Measurements from ENCODE around the gene PARD6B. TPM values are rescaled to one million over a fixed set of nuclear protein-coding genes. Genes with fewer than 3 reads are reported as not detected.

Gene PARD6B
- total RNA-seq, 1 experiment from 2014 or later = 41.3 TPM

DNA sequence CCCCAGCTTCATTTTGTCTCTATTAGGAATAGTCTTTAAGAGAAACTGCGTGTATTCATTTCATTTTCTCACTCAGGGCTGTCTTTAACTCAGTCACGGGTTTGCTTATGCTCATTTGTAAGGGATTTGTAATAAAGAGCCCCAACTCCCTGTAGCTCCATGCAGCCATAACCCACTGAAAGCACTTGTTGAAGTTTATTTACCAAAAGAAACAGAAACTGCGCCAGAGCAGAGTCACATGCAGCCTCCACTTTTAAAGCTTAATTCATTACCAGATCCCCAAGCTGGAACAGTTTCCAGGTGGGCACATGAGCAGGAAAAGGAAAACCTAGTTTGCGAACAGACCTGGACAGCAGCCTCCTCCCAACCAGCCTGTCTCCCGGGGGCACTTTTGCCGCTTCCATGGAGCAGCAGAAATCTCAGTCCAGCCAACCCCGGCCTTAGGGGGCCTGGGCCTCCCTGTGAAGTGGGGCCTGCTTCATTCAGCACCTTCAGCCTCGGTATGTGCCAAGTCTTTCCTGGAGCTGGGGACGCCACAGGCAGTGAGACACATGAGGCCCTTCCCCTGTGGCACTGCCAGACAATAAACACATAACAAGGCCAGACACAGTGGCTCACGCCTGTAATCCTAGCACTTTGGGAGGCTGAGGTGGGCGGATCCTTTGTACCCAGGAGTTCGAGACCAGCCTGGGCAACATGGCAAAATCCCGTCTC, 68.0 kb downstream of the PARD6B start:
- Histone ChIP-seq H3K4me2 (ENCODE audit: low read length) (no peak overlapping the region), H3K27ac (ENCODE audit: low read depth, low read length) (no peak overlapping the region), H4K20me1 (ENCODE audit: insufficient read depth) (no peaks in the 10 kb centered on the region), H3K9me2 (ENCODE audit: insufficient read depth) (no peaks in the 10 kb centered on the region), H3K36me3 (ENCODE audit: control insufficient read depth in 1 of 2, insufficient read depth in 2 of 2, low read length in 2 of 2) (no peaks in the 10 kb centered on the region), H3K27me3 (ENCODE audit: insufficient read depth, low read length) (no peaks in the 10 kb centered on the region), H3K79me2 (ENCODE audit: insufficient read depth, low read length) (no peaks in the 10 kb centered on the region), H3K4me1 (ENCODE audit: control insufficient read depth in 1 of 2, insufficient read depth in 2 of 2, low read length in 2 of 2) (peaks cover 2 to 9% of the 10 kb centered on the region in 2 experiments; a peak in 3 of 4 replicates), H2AFZ (ENCODE audit: low read depth, low read length, poor library complexity, severe bottlenecking) (no peak overlapping the region), H3K9me3 (ENCODE audit: control insufficient read depth in 1 of 2, insufficient read depth in 1 of 2, low read depth in 1 of 2, low read length in 2 of 2) (no peaks in the 10 kb centered on the region), H3K9ac (ENCODE audit: low read length) (no peak overlapping the region), H3K4me3 (replicated peaks in 1 of 2; ENCODE audit: low read depth in 1 of 2, low read length in 2 of 2) (no peak overlapping the region)
- DNase-seq (ENCODE audit: low read depth, low spot score) (no peak), ATAC-seq (no peak)
- ChIA-PET RAD21 (ENCODE audit: low non-redundant PET in 1 of 2, low total read pairs in 2 of 2, uncharacterized antibody in 2 of 2, unreplicated experiment in 2 of 2) (no interaction called here), CTCF (no interaction called here), POLR2A (interaction anchor here (0.6 kb wide), 1 partner anchor 508 kb away, joined by 3 read pairs; no protein-coding TSS in a partner anchor)
- intact Hi-C loops (cut with micrococcal nuclease) = no loop called here
- BruUV-seq (replicated peaks) = no TSS peak
- TF ChIP-seq YY1 (IDR thresholded peaks at IDR 0.05; ENCODE audit: extremely low read depth, insufficient replicate concordance, low read depth, low read length) (no peak), CEBPB (IDR thresholded peaks at IDR 0.05; ENCODE audit: low read depth) (no peak), JUND (IDR thresholded peaks at IDR 0.05) (no peak), ELF1 (IDR thresholded peaks at IDR 0.05; ENCODE audit: borderline replicate concordance, low read depth) (no peak), FOSL1 (IDR thresholded peaks at IDR 0.05; ENCODE audit: low read depth) (no peak), SP1 (IDR thresholded peaks at IDR 0.05; ENCODE audit: low read depth) (no peak), SIN3A (IDR thresholded peaks at IDR 0.05; ENCODE audit: low read depth) (no peak), SRF (IDR thresholded peaks at IDR 0.05; ENCODE audit: low read depth) (no peak), RAD21 (IDR thresholded peaks at IDR 0.05; ENCODE audit: low read depth) (no peak), TCF7L2 (IDR thresholded peaks at IDR 0.05; ENCODE audit: borderline replicate concordance, extremely low read depth, insufficient read depth, insufficient read length) (no peak)
- TF ChIP-seq, protein P1, sequence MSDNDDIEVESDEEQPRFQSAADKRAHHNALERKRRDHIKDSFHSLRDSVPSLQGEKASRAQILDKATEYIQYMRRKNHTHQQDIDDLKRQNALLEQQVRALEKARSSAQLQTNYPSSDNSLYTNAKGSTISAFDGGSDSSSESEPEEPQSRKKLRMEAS (IDR thresholded peaks at IDR 0.05) = no peak
- TF ChIP-seq, protein P2, sequence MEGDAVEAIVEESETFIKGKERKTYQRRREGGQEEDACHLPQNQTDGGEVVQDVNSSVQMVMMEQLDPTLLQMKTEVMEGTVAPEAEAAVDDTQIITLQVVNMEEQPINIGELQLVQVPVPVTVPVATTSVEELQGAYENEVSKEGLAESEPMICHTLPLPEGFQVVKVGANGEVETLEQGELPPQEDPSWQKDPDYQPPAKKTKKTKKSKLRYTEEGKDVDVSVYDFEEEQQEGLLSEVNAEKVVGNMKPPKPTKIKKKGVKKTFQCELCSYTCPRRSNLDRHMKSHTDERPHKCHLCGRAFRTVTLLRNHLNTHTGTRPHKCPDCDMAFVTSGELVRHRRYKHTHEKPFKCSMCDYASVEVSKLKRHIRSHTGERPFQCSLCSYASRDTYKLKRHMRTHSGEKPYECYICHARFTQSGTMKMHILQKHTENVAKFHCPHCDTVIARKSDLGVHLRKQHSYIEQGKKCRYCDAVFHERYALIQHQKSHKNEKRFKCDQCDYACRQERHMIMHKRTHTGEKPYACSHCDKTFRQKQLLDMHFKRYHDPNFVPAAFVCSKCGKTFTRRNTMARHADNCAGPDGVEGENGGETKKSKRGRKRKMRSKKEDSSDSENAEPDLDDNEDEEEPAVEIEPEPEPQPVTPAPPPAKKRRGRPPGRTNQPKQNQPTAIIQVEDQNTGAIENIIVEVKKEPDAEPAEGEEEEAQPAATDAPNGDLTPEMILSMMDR (IDR thresholded peaks at IDR 0.05 in 2 of 3, conservative IDR thresholded peaks at IDR 0.05 in 1 of 3; ENCODE audit: borderline replicate concordance in 1 of 3, insufficient read depth in 1 of 3, low read depth in 2 of 3, low read length in 2 of 3) = no peak
- TF ChIP-seq, protein P3, sequence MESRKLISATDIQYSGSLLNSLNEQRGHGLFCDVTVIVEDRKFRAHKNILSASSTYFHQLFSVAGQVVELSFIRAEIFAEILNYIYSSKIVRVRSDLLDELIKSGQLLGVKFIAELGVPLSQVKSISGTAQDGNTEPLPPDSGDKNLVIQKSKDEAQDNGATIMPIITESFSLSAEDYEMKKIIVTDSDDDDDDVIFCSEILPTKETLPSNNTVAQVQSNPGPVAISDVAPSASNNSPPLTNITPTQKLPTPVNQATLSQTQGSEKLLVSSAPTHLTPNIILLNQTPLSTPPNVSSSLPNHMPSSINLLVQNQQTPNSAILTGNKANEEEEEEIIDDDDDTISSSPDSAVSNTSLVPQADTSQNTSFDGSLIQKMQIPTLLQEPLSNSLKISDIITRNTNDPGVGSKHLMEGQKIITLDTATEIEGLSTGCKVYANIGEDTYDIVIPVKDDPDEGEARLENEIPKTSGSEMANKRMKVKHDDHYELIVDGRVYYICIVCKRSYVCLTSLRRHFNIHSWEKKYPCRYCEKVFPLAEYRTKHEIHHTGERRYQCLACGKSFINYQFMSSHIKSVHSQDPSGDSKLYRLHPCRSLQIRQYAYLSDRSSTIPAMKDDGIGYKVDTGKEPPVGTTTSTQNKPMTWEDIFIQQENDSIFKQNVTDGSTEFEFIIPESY (IDR thresholded peaks at IDR 0.05; ENCODE audit: extremely low read depth, insufficient replicate concordance, low read length) = no peak

All from HCT116 (cell line).